MCF 10A (cell line): ENCODE measurements around the gene IFFO2. TPM values are rescaled to one million over a fixed set of nuclear protein-coding genes. Genes with fewer than 3 reads are reported as not detected.

Experiments
- BruUV-seq: library from RNA; stranded (reverse); fragments of 400-500 nt; replicated peaks from 2 replicates; lab custom pipeline; 2021; lab: Mats Ljungman, UMichigan
- CTCF ChIA-PET: fragments of 300-600 bp; sonication (Branson Sonifier 250); formaldehyde crosslinking; extraction: SDS; loops from one replicate; lab custom pipeline; 2021; ENCODE audit warnings: antibody characterized with exemption, inconsistent platforms; lab: Yijun Ruan, JAX
- POLR2A ChIA-PET: fragments of 300-600, 350-650 bp; sonication (Branson Sonifier 250); formaldehyde crosslinking; extraction: SDS; loops from one replicate; lab custom pipeline; 2020; ENCODE audit warnings: antibody characterized with exemption, inconsistent platforms; lab: Yijun Ruan, JAX
- DNase-seq: peaks from one replicate; pipeline ENCODE4 v3.0.0-alpha.2; 2018; ENCODE audit not compliant: unreplicated experiment
- H3K27ac Mint-ChIP-seq: one replicate; pipeline ENCODE4 v1.8.0; 2022; ENCODE audit warnings: mild to moderate bottlenecking, low read depth, mixed read lengths; ENCODE audit not compliant: unreplicated experiment
- H3K27me3 Mint-ChIP-seq: one replicate; pipeline ENCODE4 v1.8.0; 2022; ENCODE audit warnings: mixed read lengths; ENCODE audit not compliant: insufficient read depth, unreplicated experiment
- H3K36me3 Mint-ChIP-seq: one replicate; pipeline ENCODE4 v1.8.0; 2022; ENCODE audit warnings: mild to moderate bottlenecking, moderate library complexity, mixed read lengths; ENCODE audit not compliant: insufficient read depth, unreplicated experiment
- H3K4me1 Mint-ChIP-seq: one replicate; pipeline ENCODE4 v1.8.0; 2022; ENCODE audit warnings: mixed read lengths; ENCODE audit not compliant: insufficient read depth, unreplicated experiment
- H3K4me3 Mint-ChIP-seq: one replicate; pipeline ENCODE4 v1.8.0; 2022; ENCODE audit warnings: mild to moderate bottlenecking, moderate library complexity, mixed read lengths; ENCODE audit not compliant: unreplicated experiment
- H3K9me3 Mint-ChIP-seq: one replicate; pipeline ENCODE4 v1.8.0; 2022; ENCODE audit warnings: mixed read lengths; ENCODE audit not compliant: unreplicated experiment
- intact Hi-C: fragments of 100-400 bp; cut with micrococcal nuclease; formaldehyde crosslinking; loops from 2 replicates; pipeline ENCODE4 v1.14.1; 2022
- microRNA-seq: library from miRNA; unstranded; fragments of <30 nt; microRNA quantifications from one replicate; pipeline ENCODE4 v1.2.0, GENCODE V29; 2022
- total RNA-seq: library from RNA; stranded (reverse); gene quantifications from 2 replicates; pipeline ENCODE4 v1.2.3, GENCODE V29; 2022
- TF ChIP-seq, protein P1 (sequence below): fragments of 200-600 bp; IDR thresholded peaks from one replicate; pipeline ENCODE4 v1.8.0; 2022; ENCODE audit warnings: antibody characterized with exemption, mild to moderate bottlenecking; ENCODE audit not compliant: unreplicated experiment

Gene IFFO2
- total RNA-seq, 1 experiment from 2014 or later = 21.0 TPM

DNA sequence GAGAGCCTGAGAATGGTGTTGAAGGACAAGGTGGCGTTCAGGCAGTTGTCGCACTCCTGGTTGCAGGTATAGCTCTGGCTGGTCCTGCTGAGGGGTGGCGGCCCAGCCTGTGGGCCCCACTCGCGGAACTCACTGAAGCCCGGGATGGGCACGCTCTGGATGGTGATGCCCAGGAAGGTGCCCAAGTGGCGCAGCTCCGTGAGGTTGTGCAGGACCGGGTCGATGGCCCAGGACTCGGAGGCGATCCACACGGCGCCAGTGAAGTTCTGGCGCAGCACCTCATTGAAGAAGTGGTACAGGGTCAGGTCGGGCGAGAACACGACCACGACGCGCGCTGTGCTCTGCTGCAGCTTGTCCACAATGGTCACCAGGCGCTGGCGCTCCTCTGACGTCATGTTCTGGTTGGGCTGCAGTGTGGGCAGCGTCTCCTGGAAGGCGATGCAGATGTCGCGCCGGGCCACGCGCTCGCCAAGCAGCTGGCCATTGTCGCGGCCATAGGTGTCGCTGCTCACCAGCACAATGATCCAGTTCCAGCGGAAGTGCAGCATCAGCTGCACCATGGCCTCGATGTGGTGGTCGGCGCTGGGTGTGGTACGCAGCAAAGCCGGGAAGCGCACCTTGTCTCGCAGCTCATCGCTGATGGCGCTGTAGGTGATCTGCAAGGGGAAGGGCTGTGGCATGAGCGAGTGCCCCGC lies 102.0 kb downstream of the IFFO2 start:
- Mint-ChIP-seq H3K27ac (no peak overlapping the region), H3K36me3 (no peaks in the 10 kb centered on the region), H3K4me1 (no peaks in the 10 kb centered on the region), H3K9me3 (no peaks in the 10 kb centered on the region), H3K4me3 (no peak overlapping the region), H3K27me3 (peaks cover 20% of the 10 kb centered on the region)
- BruUV-seq = no TSS peak
- ChIA-PET POLR2A (no interaction called here), CTCF (no interaction called here)
- intact Hi-C loops = no loop called here
- DNase-seq = no peak
- TF ChIP-seq, protein P1, sequence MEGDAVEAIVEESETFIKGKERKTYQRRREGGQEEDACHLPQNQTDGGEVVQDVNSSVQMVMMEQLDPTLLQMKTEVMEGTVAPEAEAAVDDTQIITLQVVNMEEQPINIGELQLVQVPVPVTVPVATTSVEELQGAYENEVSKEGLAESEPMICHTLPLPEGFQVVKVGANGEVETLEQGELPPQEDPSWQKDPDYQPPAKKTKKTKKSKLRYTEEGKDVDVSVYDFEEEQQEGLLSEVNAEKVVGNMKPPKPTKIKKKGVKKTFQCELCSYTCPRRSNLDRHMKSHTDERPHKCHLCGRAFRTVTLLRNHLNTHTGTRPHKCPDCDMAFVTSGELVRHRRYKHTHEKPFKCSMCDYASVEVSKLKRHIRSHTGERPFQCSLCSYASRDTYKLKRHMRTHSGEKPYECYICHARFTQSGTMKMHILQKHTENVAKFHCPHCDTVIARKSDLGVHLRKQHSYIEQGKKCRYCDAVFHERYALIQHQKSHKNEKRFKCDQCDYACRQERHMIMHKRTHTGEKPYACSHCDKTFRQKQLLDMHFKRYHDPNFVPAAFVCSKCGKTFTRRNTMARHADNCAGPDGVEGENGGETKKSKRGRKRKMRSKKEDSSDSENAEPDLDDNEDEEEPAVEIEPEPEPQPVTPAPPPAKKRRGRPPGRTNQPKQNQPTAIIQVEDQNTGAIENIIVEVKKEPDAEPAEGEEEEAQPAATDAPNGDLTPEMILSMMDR = no peak

Small RNA genes lying within 50 kb of the gene (microRNA-seq; reads per million reads assigned to microRNA genes)
- gene MIR1290 (not detected), gene MIR4695 (not detected)

Other genes with a start within 250 kb of the IFFO2 start
- gene TAS1R2, start 97.0 kb downstream of the IFFO2 start, total RNA-seq = not detected in 2 replicates
- gene ALDH4A1, start 54.1 kb downstream of the IFFO2 start, total RNA-seq = 5.7 and 6.3 TPM in 2 replicates